IPS-11a (cell line): ENCODE results near the gene RBX1.
"Not testable (repeated sequence)": the region's sequence is repeated elsewhere in the genome, so short reads cannot be mapped to it uniquely, and the experiment has no call there.

ENCODE experiments used
- H3K4me3 ChIP-seq: one replicate; pipeline ENCODE4 v1.5.1; 2013; ENCODE audit warnings: low read depth, low read length, control low read depth

The RBX1 gene

DNA sequence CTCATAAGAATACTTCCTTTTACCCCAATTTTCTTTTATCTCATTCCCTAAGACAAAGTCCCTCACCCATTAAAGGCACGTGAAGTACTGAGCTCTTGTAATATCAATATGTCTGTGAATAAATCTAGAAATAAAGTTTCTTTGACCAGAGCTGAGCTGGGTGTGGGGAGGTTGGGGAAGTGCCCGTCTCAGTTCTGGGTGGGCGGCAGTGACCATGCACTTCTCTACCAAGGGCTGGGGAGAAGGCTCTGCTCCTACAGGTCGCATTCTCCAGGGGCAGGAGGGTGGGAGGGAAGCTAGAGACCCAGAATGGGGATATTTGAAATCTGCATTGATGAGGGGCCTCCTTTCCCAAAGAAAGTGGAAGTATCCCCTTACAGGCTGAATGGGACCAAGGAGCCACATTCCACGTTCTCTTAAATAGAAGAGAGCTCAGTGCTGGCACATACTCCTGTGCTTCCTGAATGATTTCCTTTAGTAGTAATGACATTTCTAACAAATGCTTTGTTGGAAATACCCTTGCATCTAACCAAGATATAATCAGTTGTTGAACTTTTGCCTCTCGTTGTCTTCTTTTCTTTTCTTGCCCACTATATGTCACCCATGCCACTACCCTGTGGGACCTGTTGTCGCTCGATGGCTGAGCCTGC lies 16.1 kb downstream of the RBX1 start:
- H3K4me3 ChIP-seq: no peak overlapping the region

DNA sequence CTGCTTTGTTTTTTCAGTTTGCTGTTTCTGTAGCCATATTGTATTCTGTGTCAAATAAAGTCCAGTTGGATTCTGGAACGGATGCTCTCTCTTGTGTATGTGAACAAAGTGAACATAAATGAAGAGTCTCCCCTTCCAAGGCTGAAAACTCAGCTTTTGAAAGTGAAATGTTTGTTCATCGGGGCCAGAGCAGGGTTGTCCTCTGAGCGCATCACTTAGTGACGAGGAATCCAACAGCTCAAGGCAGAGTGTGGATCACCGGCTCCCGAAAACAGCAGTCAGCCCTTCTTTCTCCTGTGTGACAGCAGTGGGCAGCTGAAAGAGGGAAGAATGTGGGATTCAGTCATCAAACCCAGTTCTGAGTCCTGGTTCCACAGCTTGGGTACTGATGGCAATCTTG lies 21.4 kb downstream of the RBX1 start:
- no peak overlapping the region for H3K4me3 ChIP-seq

DNA sequence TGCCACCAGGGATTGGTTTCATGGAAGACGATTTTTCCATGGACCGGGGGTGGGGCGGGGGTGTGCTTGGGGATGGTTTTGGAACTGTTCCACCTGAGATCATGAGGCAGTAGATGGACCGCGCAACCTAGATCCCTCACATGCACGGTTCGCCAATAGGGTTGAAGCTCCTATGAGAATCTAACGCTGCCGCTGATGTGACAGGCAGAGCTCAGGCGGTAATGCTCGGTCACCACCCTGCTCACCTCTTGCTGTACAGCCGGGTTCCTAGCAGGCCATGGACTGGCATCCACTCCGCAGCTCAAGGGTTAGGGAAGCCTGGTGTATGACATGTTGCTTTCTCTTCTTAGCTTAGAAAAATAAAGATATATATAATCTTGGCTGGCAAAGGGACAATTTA lies 22.0 kb downstream of the RBX1 start:
- H3K4me3 ChIP-seq: no peak overlapping the region

DNA sequence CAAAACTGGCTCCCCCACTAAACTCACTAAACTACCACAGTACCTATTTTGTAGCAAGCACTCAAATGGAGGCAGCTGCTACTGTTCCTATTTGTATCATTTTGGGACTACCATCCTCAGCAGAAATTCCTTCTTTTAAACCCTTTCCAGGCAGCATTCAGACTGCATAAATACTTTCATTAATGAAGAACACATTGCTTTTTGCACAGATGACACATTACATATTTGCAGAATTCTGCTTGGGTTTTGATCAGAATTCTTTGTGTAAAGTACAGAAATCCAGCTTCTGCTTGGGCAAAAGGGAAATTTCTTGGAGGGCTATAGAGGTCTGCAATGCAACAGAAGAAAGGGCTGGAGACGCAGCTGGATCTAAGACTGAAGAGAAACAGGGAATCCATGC lies 24.2 kb downstream of the RBX1 start:
- H3K4me3 ChIP-seq: no peak overlapping the region

DNA sequence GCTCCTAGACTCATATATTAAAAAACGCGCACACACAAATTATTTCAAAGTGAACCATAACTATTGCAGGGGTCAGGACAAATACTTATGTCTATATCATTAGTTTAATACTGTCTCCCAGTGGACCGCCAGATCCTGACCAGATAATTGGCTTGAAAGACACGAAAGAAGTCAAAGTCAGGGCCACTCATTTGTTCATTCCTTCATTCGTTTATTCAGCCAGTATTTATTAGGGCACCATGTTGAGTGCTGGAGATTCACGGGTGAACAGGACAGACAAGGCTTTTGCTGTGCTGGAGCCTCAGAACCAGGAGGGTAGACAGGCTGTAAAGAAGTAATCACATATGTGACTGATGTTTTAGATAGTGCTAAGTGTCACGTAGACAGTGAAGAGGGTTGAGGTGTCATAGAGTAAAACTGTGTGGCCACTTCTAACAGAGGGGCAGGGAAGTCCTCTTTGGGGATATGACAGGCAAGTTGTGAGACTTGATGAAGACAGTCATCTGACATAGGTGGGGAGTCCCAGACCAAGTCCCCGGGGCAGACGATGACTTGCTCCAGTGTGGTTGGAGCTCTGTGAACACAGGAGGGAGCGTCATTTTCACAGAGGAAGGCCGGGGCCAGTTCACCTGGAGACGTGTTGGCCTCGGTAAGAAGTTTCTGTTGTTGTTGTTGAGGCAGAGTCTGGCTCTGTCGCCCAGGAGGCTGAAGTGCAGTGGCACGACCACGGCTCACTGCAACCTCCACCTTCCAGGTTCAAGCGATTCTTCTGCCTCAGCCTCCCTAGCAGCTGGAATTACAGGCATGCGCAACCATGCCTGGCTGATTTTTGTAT lies 25.9 kb downstream of the RBX1 start:
- H3K4me3 ChIP-seq: no peak overlapping the region

DNA sequence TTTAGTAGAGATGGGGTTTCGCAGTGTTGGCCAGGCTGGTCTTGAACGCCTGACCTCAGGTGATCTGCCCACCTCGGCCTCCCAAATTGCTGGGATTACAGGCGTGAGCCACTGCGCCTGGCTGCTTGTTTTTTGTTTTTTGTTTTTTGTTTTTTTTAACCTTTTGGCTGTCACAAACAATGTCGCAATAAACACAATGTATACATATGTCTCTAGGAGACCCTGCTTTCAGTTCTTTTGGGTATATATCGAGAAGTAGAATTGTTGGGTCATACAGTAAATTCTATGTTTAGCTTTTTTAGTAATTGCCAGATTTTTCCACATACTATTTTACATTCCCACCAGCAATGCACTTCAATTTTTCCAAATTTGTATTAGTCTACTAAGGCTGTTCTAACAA lies 28.0 kb downstream of the RBX1 start:
- no peak overlapping the region for H3K4me3 ChIP-seq

DNA sequence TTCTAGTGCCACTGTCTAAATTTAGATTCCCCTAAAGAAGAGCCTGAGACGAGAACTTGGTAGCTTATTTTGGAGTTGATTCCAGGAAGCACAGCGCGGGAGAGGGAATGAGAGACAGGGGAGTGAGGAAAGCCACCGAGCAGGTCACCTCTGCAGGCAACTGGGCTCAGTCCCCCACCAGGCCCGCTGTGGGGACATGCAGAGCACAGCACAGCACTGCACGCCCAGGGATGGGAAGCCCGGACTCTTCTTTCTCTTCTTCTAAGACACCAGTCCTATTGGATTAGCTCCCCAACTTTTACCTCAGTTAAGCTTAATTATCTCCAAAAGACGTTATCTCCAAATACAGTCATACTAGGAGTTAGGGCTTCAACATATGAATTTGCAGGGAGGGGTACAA lies 28.7 kb downstream of the RBX1 start:
- H3K4me3 ChIP-seq: no peak overlapping the region

DNA sequence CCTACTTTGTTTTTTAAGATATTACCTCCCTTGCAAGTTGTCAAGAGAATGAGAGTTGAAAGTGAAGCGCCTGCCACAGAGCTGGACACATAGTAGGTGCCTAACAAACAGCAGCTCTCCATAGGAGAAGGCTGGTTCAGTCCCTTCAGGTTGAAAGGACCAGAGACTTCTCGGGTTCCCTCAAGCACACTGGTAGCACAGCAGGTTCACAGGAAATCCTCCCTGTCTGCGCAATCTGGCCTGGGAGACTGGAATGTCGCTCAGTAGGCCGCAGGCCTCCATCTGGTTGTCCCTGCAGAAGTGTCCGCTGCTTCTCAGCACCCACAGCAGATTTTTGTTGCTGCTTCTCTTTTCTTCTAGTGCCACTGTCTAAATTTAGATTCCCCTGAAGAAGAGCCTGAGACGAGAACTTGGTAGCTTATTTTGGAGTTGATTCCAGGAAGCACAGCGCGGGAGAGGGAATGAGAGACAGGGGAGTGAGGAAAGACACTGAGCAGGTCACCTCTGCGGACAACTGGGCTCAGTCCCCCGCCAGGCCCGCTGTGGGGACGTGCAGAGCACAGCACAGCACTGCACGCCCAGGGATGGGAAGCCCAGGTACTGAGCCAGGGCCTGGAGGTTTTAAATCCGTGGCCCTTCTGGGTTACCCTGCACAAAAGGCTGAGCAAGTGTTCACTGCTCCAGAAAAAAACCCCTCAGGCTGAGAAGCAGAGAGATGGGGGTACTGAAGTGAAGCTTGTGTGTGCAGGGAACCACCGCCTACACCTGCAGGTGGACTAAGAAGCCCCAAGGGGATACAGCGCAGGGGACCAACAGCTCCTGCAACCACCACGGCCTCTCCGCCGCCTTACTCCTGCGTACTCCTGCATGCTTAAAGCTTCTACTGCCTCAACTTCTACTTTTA lies 31.6 kb downstream of the RBX1 start:
- H3K4me3 ChIP-seq: no peak overlapping the region

DNA sequence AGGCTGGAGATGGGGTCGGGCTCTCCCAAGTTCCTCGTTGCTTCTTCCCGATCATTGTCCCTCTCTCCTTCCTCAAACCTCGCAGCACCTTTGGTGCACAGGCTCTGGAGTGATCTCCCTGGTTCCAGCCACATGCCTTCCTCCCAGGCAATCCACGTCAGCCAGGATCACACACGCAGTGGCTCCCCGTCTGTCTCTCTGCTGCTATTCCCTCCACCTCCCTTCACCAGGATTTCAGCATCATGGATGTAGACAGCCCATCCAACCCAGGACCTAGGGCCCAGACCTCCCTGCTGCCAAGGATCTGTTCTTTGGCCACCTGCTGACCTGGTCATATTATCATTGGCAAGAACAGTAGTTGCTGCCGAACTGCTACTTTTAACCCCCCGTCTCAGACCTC lies 40.1 kb downstream of the RBX1 start:
- no peak overlapping the region for H3K4me3 ChIP-seq

DNA sequence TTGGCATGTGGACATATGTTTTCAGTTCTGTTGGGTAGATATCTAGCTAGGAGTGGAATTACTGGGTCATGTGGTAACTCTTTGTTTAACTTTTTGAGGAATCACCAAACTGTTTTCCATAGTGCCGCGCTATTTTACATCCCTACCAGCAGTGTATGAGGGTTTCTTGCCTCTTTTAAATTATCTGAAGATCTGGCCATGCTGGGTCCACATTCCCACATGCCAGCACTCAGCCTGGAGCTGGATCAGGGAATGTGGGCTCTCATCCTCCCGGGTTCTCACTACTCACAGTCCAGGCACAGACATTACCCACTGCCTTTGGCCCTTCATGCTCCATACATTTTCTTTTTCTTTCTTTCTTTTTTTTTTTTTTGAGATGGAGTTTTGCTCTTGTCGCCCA lies 44.6 kb downstream of the RBX1 start:
- no peak overlapping the region for H3K4me3 ChIP-seq

DNA sequence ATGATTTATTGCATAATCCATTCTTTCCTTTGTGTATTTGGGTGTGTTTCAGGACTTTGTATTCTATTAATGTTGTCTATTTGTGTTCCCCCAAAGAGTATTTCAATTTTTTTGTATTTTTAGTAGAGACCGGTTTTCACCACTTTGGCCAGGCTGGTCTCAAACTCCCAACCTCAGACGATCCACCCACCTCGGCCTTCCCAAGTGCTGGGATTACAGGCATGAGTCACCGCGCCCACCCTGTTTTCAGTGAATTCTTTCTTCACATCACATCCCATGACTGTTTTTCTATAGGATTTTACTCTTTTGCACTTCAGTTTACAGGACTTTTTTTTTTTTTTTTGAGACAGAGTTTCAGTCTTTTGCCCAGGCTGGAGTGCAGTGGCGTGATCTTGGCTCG lies 46.3 kb downstream of the RBX1 start:
- no peak overlapping the region for H3K4me3 ChIP-seq

DNA sequence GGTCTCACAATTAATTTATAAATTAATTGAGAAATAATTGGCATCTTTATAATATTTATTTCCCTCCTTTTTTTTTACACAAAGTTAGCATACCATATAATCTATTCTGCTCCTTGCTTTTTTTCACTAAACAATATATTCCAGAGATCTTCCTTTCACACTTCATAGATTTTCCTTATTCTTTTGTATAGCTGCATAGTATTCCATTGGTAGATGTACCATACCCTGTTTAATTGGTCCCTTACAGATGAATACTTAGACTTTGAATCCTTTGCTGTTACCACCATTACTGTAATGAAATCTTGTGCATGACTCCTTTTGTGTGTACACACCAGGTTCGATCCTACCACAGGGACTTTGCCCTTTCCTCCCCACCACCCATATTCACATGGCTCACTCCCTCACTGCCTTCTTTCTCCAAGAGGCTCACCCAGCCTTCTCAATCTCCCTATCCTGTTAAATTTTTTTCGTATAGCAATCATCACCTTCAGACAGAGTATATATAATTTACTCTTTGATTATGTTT lies 48.9 kb downstream of the RBX1 start:
- no peak overlapping the region for H3K4me3 ChIP-seq

DNA sequence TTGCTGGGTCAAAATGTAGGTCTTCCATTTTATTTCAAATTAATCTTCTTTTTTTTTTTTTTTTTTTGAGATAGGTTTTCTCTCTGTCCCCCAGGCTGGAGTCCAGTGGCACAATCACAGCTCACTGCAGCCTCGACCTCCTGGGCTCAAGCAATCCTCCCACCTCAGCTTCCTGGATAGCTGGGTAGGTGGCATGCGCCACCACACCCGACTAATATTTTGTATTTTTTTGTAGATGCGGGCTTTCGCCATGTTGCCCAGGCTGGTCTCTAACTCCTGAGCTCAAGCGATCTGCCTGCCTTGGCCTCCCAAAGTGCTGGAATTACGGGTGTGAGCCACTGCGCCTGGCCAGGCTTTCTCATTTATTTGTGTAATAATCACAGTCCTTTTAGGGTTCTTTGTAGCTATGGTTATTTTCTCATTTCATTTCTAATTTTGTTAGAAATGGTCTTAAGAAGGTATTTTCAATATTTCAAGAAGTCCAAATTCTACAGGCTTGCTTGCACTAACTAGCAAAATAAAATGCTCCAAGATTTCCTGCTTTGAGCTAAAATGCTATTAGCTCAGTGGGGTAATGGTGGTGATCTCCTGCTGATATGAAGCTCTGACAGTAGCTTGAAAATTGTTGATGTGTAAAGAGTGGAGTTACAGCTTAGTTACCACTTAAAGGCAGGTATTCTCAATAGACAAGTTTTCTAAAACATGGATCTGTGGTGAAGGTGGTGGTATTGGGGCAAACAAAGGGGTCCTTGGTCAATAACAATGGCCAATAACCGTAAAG lies 50.0 kb downstream of the RBX1 start:
- no peak overlapping the region for H3K4me3 ChIP-seq

DNA sequence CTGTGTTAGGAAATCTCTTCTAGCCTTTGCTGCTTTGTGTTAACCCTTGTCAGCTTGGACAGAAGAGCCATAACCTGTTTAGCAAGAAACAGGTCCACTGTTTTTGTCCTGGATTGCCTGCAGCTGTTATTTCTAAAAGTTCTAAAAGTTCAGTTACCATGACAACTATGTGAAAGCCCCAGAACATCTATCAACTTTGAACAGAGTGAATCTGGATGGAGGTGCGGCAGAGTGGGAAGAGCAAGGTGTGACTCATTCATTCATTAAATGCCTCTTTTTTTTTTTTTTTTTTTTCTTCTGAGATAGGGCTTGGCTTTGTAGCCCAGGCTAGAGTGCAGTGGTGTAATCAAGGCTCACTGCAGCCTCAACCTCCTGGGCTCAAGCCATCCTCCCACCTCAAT lies 50.5 kb downstream of the RBX1 start:
- H3K4me3 ChIP-seq: no peak overlapping the region

DNA sequence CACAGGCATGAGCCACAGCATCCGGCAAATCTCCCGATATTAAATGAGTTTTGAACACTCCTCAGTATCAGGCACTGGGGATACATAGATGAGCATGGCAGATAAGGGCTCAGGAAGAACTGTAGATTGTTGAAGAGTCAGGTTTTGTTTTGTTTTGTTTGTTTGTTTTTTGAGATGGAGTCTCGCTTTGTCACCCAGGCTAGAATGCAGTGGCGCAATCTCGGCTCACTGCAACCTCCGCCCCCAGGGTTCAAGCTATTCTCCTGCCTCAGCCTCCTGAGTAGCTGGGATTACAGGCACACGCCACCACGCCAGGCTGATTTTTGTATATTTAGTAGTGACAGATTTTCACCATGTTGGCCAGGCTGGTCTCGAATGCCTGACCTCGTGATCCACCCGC lies 51.2 kb downstream of the RBX1 start:
- H3K4me3 ChIP-seq: not testable (repeated sequence)

DNA sequence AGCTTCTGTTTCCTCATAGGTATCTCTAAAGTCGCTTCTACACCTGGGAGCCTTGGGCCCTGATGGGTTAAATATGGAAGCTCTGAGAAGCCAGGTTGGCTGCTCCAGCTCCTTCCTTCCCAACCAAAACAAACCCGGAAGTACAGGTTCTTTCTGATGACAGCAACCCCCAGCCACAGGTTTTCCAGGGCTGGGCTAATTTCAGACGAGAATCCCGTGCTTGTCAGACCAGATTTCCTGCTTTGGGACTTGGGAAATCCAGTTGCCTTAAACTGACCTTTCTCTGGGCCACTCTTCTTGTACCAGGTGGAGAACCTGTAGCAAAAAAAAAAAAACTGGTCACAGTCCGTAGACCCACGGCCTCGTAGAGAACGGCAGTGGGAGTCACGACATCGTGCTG lies 51.9 kb downstream of the RBX1 start:
- H3K4me3 ChIP-seq: no peak overlapping the region

DNA sequence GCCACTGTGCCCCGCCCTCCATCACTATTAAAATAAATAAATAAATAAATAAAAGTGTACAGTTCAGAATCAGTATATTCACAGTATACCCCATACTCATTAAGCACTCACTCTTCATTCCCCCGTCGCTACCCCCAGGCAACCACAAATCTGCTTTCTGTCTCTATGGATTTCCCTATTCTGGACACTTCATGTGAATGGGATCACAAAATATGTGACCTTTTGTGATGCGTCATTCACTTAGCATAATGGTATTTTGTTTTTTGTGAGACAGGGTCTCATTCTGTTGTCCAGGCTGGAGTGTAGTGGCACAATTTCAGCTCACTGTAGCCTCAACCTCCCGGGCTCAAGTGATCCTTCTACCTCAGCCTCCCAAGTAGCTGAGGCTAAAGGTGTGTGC lies 52.8 kb downstream of the RBX1 start:
- no peak overlapping the region for H3K4me3 ChIP-seq

DNA sequence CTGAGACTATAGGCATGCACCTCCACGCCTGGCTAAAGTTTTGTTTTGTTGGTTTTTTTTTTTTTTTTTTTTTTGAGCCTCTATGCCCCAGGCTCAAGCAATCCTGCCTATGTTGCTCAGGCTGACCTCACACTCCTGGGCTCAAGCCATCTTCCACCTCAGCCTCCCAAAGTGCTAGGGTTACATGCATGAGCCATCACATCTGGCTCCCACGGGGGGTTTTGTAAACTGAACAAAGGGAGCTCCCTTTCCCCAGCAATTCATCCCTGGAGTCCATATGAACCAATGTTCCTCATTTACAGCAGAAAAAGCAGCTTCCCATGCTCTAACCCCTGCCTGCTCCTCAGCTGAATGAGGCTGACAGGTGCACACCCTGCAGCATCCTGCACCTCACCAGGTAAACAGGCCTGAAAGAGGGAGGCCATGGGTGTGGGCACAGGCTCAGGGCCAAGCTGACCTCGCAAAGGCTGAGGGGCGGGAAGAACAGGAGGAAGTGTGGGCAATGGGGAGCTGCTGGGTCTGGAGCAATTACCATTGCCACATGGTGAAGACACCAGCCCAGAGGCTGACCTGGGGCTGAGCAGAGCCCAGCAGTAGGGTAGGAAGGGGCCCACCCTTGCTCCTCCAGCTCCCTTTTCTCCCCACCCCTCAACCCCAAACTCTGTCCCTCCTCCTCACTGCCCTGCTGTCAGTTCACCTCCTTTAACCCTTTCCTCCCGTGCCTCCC lies 58.2 kb downstream of the RBX1 start:
- no peak overlapping the region for H3K4me3 ChIP-seq

DNA sequence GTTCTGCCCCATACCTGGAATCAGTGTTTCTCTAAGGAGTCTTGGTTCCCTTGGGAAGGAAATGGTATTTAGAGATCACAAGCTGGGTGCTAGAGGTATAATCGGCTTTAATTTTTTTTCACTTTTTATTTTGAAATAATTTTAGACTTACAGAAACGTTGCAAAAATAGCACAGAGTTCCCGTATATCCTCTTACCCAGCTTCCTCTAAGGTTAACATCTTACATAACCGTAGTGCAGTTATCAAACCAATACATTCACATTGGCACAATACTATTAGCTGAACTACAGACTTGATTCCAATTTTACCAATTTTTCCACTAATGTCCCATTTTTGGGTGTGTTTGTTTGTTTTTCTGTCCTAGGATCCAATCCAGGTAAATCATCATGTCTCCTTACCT lies 63.8 kb downstream of the RBX1 start:
- H3K4me3 ChIP-seq: no peak overlapping the region

DNA sequence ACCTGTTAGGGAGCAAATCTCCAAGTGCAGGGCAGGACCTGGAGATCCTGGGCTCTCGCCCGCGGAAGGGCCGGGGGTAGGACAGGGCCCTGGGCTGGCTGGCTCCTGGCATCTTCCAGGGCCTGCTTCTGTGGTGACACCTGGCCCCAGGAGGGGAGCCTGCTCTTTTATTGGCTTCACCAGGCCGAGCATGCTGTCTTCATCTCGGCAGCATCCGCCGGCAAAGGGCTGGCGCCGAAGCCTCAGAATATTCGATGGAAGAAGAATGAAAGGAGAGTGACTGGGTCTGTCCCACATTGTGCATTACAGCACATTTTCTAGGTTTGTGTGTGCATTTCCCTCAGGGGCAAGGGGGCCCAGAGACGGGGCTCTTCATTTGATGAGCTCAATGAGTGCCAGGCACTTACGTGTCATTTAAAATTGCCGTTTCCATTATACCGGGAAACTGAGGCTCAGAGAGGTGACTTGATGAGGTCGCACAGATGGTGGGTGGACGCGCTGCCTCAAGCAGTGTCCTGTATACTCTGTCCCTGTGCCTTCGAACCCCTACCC lies 70.0 kb downstream of the RBX1 start:
- H3K4me3 ChIP-seq: peak overlapping the region; percentile 53
